ENCODE data around the gene MEPE. TPM values are rescaled to one million over a fixed set of nuclear protein-coding genes. Genes with fewer than 3 reads are reported as not detected.

MEPE gene
- polyA plus RNA-seq, 1 donor from 2014 or later: not detected

GRCh38 chr4:87863486-87863885 is 30.7 kb downstream of the MEPE start:
- Histone ChIP-seq H3K4me3 (ENCODE audit: low read length) (no peak overlapping the region), H3F3A (ENCODE audit: insufficient read depth, low read length, poor library complexity, severe bottlenecking) (no peaks in the 10 kb centered on the region), H4K20me1 (ENCODE audit: insufficient read depth) (no peaks in the 10 kb centered on the region), H3K9me2 (ENCODE audit: insufficient read depth, low read length) (no peaks in the 10 kb centered on the region), H2AFZ (ENCODE audit: low read depth, low read length) (no peak overlapping the region), H3K9me3 (ENCODE audit: low read length) (no peaks in the 10 kb centered on the region), H3K27ac (ENCODE audit: low read length) (no peak overlapping the region), H3K4me2 (ENCODE audit: low read length) (no peak overlapping the region), H3K27me3 (ENCODE audit: insufficient read depth, low read depth, low read length) (no peaks in the 10 kb centered on the region), H3K36me3 (ENCODE audit: insufficient read depth, low read length) (no peaks in the 10 kb centered on the region), H3K9ac (ENCODE audit: low read length) (no peak overlapping the region), H3K79me2 (replicated peaks; ENCODE audit: insufficient read depth, low read length) (no peaks in the 10 kb centered on the region)
- no peak for TF ChIP-seq SMC3 (conservative IDR thresholded peaks at IDR 0.05; ENCODE audit: poor library complexity)
- TF ChIP-seq CTCF (IDR thresholded peaks at IDR 0.05; ENCODE audit: poor library complexity, severe bottlenecking): no peak
- TF ChIP-seq RAD21 (conservative IDR thresholded peaks at IDR 0.05): no peak
- no peak for TF ChIP-seq EP300 (conservative IDR thresholded peaks at IDR 0.05; ENCODE audit: poor library complexity, severe bottlenecking)
- no peak for TF ChIP-seq TAF1 (IDR thresholded peaks at IDR 0.05; ENCODE audit: low read depth)
- TF ChIP-seq EZH2 (IDR thresholded peaks at IDR 0.05; ENCODE audit: borderline replicate concordance, insufficient read depth, low read length, poor library complexity, severe bottlenecking): no peak
- TF ChIP-seq REST (IDR thresholded peaks at IDR 0.05; ENCODE audit: borderline replicate concordance): no peak

GRCh38 chr4:87864321-87864720 is 31.6 kb downstream of the MEPE start:
- Histone ChIP-seq H3K9me3 (ENCODE audit: low read length) (no peaks in the 10 kb centered on the region), H3K9ac (ENCODE audit: low read length) (no peak overlapping the region), H3K27ac (ENCODE audit: low read length) (no peak overlapping the region), H3K27me3 (ENCODE audit: insufficient read depth, low read depth, low read length) (no peaks in the 10 kb centered on the region), H3K36me3 (ENCODE audit: insufficient read depth, low read length) (no peaks in the 10 kb centered on the region), H4K20me1 (ENCODE audit: insufficient read depth) (no peaks in the 10 kb centered on the region), H2AFZ (ENCODE audit: low read depth, low read length) (no peak overlapping the region), H3K4me2 (ENCODE audit: low read length) (no peak overlapping the region), H3F3A (ENCODE audit: insufficient read depth, low read length, poor library complexity, severe bottlenecking) (no peaks in the 10 kb centered on the region), H3K79me2 (replicated peaks; ENCODE audit: insufficient read depth, low read length) (no peaks in the 10 kb centered on the region), H3K4me3 (ENCODE audit: low read length) (no peak overlapping the region), H3K9me2 (ENCODE audit: insufficient read depth, low read length) (no peaks in the 10 kb centered on the region)
- TF ChIP-seq CTCF (IDR thresholded peaks at IDR 0.05; ENCODE audit: poor library complexity, severe bottlenecking) (no peak), TAF1 (IDR thresholded peaks at IDR 0.05; ENCODE audit: low read depth) (no peak), EP300 (conservative IDR thresholded peaks at IDR 0.05; ENCODE audit: poor library complexity, severe bottlenecking) (no peak), POLR2AphosphoS5 (IDR thresholded peaks at IDR 0.05) (no peak), REST (IDR thresholded peaks at IDR 0.05; ENCODE audit: borderline replicate concordance) (no peak), MXI1 (conservative IDR thresholded peaks at IDR 0.05; ENCODE audit: poor library complexity, severe bottlenecking) (no peak), SMC3 (conservative IDR thresholded peaks at IDR 0.05; ENCODE audit: poor library complexity) (no peak), EZH2 (IDR thresholded peaks at IDR 0.05; ENCODE audit: borderline replicate concordance, insufficient read depth, low read length, poor library complexity, severe bottlenecking) (no peak), RAD21 (conservative IDR thresholded peaks at IDR 0.05) (no peak)
